ENCODE results near the gene TSN. TPM values are rescaled to one million over a fixed set of nuclear protein-coding genes. Genes with fewer than 3 reads are reported as not detected.

TSN gene
- polyA plus RNA-seq, 1 of the 3 experiments (the other 2 are of a cell fraction): 26.1 TPM

GRCh38 chr2:121798617-121799016 lies 43.2 kb downstream of the TSN start (continued):
- TF ChIP-seq EZH2phosphoT487 (IDR thresholded peaks at IDR 0.05; ENCODE audit: borderline replicate concordance, low read depth): no peak
- no peak for TF ChIP-seq TEAD4 (IDR thresholded peaks at IDR 0.05; ENCODE audit: borderline replicate concordance, insufficient read depth)
- no peak for TF ChIP-seq MEF2A (IDR thresholded peaks at IDR 0.05; ENCODE audit: borderline replicate concordance, low read depth)
- no peak for TF ChIP-seq USF1 (IDR thresholded peaks at IDR 0.05; ENCODE audit: borderline replicate concordance, low read depth)

- WGBS (ENCODE audit: low lambda C conversion rate): 3% methylated on average over 2 of the region's 2 CpGs
- Histone ChIP-seq H3K36me3 (replicated peaks in 1 of 2; ENCODE audit: control insufficient read depth in 1 of 2, insufficient read depth in 2 of 2, low read length in 1 of 2) (no peaks in the 10 kb centered on the region), H3K9me3 (0 out of 2 replicates have a peak, but pooled peaks cover 7% of the 10 kb centered on the region), H3K4me3 (ENCODE audit: low read depth in 2 of 2, low read length in 1 of 2) (no peak overlapping the region), H3K4me1 (ENCODE audit: control insufficient read depth in 1 of 2, insufficient read depth in 2 of 2, low read depth in 1 of 2, low read length in 1 of 2) (peaks cover 0 to 2% of the 10 kb centered on the region in 2 experiments; a peak in 2 of 4 replicates), H2AFZ (ENCODE audit: low read depth) (no peak overlapping the region), H3K27ac (ENCODE audit: low read depth in 2 of 2, low read length in 1 of 2) (no peak overlapping the region), H3F3A (replicated peaks; ENCODE audit: insufficient read depth) (peaks cover 3% of the 10 kb centered on the region), H3K27me3 (ENCODE audit: insufficient read depth) (no peaks in the 10 kb centered on the region), H3K79me2 (ENCODE audit: insufficient read depth) (no peaks in the 10 kb centered on the region), H3K9ac (no peak overlapping the region), H3K4me2 (no peak overlapping the region), H3K9me2 (no peaks in the 10 kb centered on the region), H4K20me1 (ENCODE audit: insufficient read depth) (no peaks in the 10 kb centered on the region)
- ChIA-PET POLR2A (no interaction called here), CTCF (no interaction called here)
- no peak for DNase-seq
- TF ChIP-seq RFX5 (IDR thresholded peaks at IDR 0.05; ENCODE audit: low read length) (no peak), PBX3 (IDR thresholded peaks at IDR 0.05) (no peak), MEF2A (IDR thresholded peaks at IDR 0.05; ENCODE audit: borderline replicate concordance, low read depth) (no peak), SMC3 (IDR thresholded peaks at IDR 0.05; ENCODE audit: low read depth, low read length) (no peak), TCF12 (IDR thresholded peaks at IDR 0.05) (no peak), ELF1 (IDR thresholded peaks at IDR 0.05) (no peak), RCOR1 (IDR thresholded peaks at IDR 0.05; ENCODE audit: low read length) (no peak), USF2 (IDR thresholded peaks at IDR 0.05; ENCODE audit: borderline replicate concordance, low read depth, low read length) (no peak), FOSL2 (IDR thresholded peaks at IDR 0.05; ENCODE audit: borderline replicate concordance, low read depth) (no peak), TAF1 (IDR thresholded peaks at IDR 0.05; ENCODE audit: borderline replicate concordance, low read depth, low read length) (no peak), CHD2 (IDR thresholded peaks at IDR 0.05; ENCODE audit: low read length, partially characterized antibody) (no peak), NRF1 (IDR thresholded peaks at IDR 0.05; ENCODE audit: low read depth, low read length) (no peak), MAX (IDR thresholded peaks at IDR 0.05; ENCODE audit: low read depth) (no peak), IRF3 (IDR thresholded peaks at IDR 0.05; ENCODE audit: low read depth, low read length) (no peak)
These were observed 46.5 kb downstream of the TSN start for GRCh38 chr2:121801916-121802315.

All from SK-N-SH (cell line).